GM23248 (cell line): ENCODE measurements around the gene MYBPH.

Source experiments
- EZH2 ChIP-seq: fragments of 200-600 bp; sonication (generic); IDR thresholded peaks from 2 replicates; pipeline ENCODE4 v1.6.1; 2018; ENCODE audit warnings: antibody characterized with exemption, mild to moderate bottlenecking; ENCODE audit not compliant: insufficient read depth, poor library complexity, severe bottlenecking
- EZH2phosphoT487 ChIP-seq: fragments of 200-600 bp; sonication (generic); IDR thresholded peaks from 2 replicates; pipeline ENCODE4 v1.6.1; 2018; ENCODE audit warnings: antibody characterized with exemption, moderate library complexity, mild to moderate bottlenecking, low read depth; ENCODE audit not compliant: insufficient read depth

GRCh38 chr1:203176273-203177035 lies 828 bp upstream of the MYBPH start:
- TF ChIP-seq EZH2 (no peak), EZH2phosphoT487 (no peak)
